Hypothalamus (tissue), 51 donors: ENCODE measurements around the gene ATP6V1D.
"Not testable (repeated sequence)": the region's sequence is repeated elsewhere in the genome, so short reads cannot be mapped to it uniquely, and the experiment has no call there.

Experiments
- DNase-seq, 51 donors: peaks; one replicate each; lab custom pipeline; 2025; lab: John Stamatoyannopoulos, UW

Gene ATP6V1D

GRCh38 chr14:67371247-67372148 lies 11.9 kb upstream of the ATP6V1D start:
- DNase-seq = no peak

- DNase-seq = no peak
Observed at GRCh38 chr14:67370830-67371229, 11.2 kb upstream of the ATP6V1D start.

GRCh38 chr14:67365476-67365875 lies 5.9 kb upstream of the ATP6V1D start:
- DNase-seq = no peak

- peak in 1 of 51 donors; percentile 62 for DNase-seq
Observed at GRCh38 chr14:67360470-67361206, 1.0 kb upstream of the ATP6V1D start.

GRCh38 chr14:67358924-67359774 lies 455 bp downstream of the ATP6V1D start:
- peak in 5 of 51 donors; percentile 31 to 44 (median 38) for DNase-seq

- DNase-seq = no peak
Observed at GRCh38 chr14:67357969-67358354, 1.6 kb downstream of the ATP6V1D start.

GRCh38 chr14:67357186-67357968 lies 2.2 kb downstream of the ATP6V1D start:
- no peak for DNase-seq

GRCh38 chr14:67352055-67352454 lies 7.5 kb downstream of the ATP6V1D start:
- DNase-seq = no peak

GRCh38 chr14:67345583-67345982 lies 14.0 kb downstream of the ATP6V1D start:
- DNase-seq = no peak

GRCh38 chr14:67343601-67344230 lies 15.9 kb downstream of the ATP6V1D start:
- DNase-seq = no peak

GRCh38 chr14:67341231-67341630 lies 18.4 kb downstream of the ATP6V1D start:
- not testable (repeated sequence) for DNase-seq

GRCh38 chr14:67335781-67336180 lies 23.8 kb downstream of the ATP6V1D start:
- DNase-seq = no peak

GRCh38 chr14:67332468-67332867 lies 27.1 kb downstream of the ATP6V1D start:
- DNase-seq = no peak

- no peak for DNase-seq
Observed at GRCh38 chr14:67331368-67332125, 28.1 kb downstream of the ATP6V1D start.

GRCh38 chr14:67329666-67330065 lies 29.9 kb downstream of the ATP6V1D start:
- not testable (repeated sequence) for DNase-seq

- no peak for DNase-seq
Observed at GRCh38 chr14:67319142-67319541, 40.5 kb downstream of the ATP6V1D start.

- DNase-seq = no peak
Observed at GRCh38 chr14:67317822-67318221, 41.8 kb downstream of the ATP6V1D start.

- no peak for DNase-seq
Observed at GRCh38 chr14:67313153-67313552, 46.5 kb downstream of the ATP6V1D start.

GRCh38 chr14:67311868-67312267 lies 47.7 kb downstream of the ATP6V1D start:
- DNase-seq = no peak
